Stomach smooth muscle (tissue), 2 donors: ENCODE measurements around the gene RIT2.

Experiments used
- H3K27ac ChIP-seq: one replicate; pipeline ENCODE4 v1.7.0; 2013; ENCODE audit warnings: mild to moderate bottlenecking, low read length, inconsistent platforms
- H3K27me3 ChIP-seq, 2 donors: one replicate each; pipeline ENCODE4 v1.7.0; 2013; ENCODE audit warnings: low read length in 2 of 2; ENCODE audit not compliant: insufficient read depth in 2 of 2, control insufficient read depth in 1 of 2
- H3K36me3 ChIP-seq, 2 donors: one replicate each; pipeline ENCODE4 v1.7.0; 2013; ENCODE audit warnings: low read length in 2 of 2; ENCODE audit not compliant: control insufficient read depth in 2 of 2, insufficient read depth in 2 of 2
- H3K4me1 ChIP-seq: one replicate; pipeline ENCODE4 v1.7.0; 2013; ENCODE audit warnings: low read length; ENCODE audit not compliant: control insufficient read depth, insufficient read depth
- H3K4me3 ChIP-seq, 2 donors: one replicate each; pipeline ENCODE4 v1.7.0; 2013; ENCODE audit warnings: low read length in 2 of 2
- H3K9ac ChIP-seq, 2 donors: one replicate each; pipeline ENCODE4 v1.7.0; 2013; ENCODE audit warnings: low read length in 2 of 2, mild to moderate bottlenecking in 1 of 2
- H3K9me3 ChIP-seq, 2 donors: one replicate each; pipeline ENCODE4 v1.7.0; 2013; ENCODE audit warnings: low read length in 2 of 2; ENCODE audit not compliant: control insufficient read depth in 2 of 2
- donor health status: healthy.
- donor health status: Pancreatic carcinoma.

RIT2 gene

DNA sequence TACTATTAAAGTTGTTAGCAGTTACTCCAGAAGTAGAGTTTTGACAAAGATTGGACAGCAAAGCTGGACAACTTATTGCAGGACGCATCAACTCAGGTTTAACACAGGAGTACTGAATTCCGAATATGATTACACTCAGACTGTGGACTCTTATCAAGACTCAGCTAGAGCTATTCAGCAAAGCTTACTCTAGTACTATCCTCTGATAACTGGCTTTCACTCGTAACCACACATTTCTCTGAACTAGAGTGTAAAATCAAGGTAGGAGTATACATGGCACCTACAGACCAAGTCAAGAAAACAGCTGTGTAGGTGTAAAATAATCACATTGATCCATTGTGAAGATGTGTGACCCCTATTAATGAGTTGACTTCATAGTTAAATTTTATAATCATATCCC is 154.2 kb downstream of the RIT2 start:
- no peaks in the 10 kb centered on the region for H3K9me3 ChIP-seq
- H3K4me1 ChIP-seq = no peaks in the 10 kb centered on the region
- no peak overlapping the region for H3K27ac ChIP-seq
- no peak overlapping the region for H3K4me3 ChIP-seq
- H3K36me3 ChIP-seq = no peaks in the 10 kb centered on the region
- no peak overlapping the region for H3K9ac ChIP-seq
- H3K27me3 ChIP-seq = no peaks in the 10 kb centered on the region

DNA sequence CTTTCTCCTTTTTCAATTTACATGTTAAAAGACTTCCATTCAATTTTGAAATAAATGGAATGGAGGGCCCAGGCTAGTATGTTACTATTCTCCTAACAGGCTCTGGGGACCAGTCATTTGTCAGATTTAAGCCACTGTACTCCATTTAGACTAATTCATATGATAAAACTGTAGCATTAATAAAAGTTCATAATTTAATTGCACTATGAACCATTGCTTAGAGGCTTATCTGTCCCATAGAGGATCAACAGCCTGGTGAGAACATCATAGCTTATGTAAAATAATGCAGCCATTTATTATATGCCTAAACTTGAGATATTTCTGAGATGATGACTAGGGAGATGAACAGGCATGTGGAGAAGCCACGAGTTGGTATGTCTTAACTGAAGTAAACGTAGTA is 156.0 kb downstream of the RIT2 start:
- Histone ChIP-seq H3K27me3 (no peaks in the 10 kb centered on the region), H3K9ac (no peak overlapping the region), H3K36me3 (no peaks in the 10 kb centered on the region), H3K27ac (no peak overlapping the region), H3K4me3 (no peak overlapping the region), H3K4me1 (no peaks in the 10 kb centered on the region), H3K9me3 (no peaks in the 10 kb centered on the region)

DNA sequence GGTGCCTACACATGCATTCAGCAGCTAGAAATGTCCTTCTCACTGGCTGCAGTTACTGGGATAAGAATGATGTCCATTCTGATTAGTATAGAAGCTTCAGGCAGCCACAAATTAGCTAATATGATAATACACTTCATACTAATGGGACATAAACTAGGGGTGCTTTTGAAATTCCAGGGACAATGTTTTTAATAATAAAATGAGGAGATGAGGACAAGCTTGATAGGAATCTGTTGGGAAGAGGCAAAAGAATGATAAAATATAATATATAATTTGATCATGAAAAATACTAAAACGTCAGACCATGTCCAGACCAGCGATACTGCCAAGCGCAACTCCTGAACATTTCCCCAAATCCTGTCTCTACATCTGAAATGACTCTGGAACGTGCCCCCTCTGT is 157.1 kb downstream of the RIT2 start:
- Histone ChIP-seq H3K9me3 (no peaks in the 10 kb centered on the region), H3K4me1 (no peaks in the 10 kb centered on the region), H3K36me3 (no peaks in the 10 kb centered on the region), H3K4me3 (no peak overlapping the region), H3K9ac (no peak overlapping the region), H3K27me3 (no peaks in the 10 kb centered on the region), H3K27ac (no peak overlapping the region)

DNA sequence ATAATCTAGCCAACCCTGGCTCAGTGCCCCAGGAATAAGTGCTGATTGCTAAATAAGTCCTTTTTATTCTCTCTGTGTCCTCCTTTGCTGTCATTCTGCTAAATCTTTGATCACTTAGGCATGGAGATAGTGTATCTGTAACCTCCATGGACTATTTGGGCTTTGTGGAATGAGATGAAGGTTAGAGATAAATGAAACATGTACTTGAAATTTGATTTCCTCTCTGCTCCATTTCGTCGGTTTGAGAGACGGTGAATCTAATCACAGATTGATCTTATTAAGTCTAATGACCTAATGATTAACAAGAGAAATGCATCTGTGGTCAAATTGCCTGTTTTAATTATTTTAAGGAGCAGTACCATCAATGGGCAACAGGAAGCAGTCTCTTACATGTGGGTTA is 159.2 kb downstream of the RIT2 start:
- no peaks in the 10 kb centered on the region for H3K36me3 ChIP-seq
- H3K4me1 ChIP-seq = no peaks in the 10 kb centered on the region
- no peaks in the 10 kb centered on the region for H3K9me3 ChIP-seq
- no peak overlapping the region for H3K27ac ChIP-seq
- no peaks in the 10 kb centered on the region for H3K27me3 ChIP-seq
- H3K9ac ChIP-seq = no peak overlapping the region
- no peak overlapping the region for H3K4me3 ChIP-seq

DNA sequence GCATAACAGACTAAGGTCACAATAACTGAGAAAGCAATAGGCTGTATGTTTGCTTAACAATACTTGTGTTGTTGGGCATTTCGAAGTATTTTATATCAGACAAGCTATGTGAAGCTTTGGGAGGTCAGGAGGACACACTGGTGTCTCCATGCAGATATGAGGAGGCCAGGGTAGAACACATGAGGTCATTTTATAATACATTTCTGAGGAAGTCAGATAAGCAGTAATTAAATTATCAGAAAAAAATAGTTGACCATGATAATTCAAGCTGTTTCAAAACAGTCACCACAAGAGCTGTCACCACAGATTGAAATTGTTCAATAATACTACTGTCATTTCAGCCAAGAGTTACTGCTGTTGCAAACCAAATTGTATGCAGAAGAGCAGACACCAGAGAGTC is 160.6 kb downstream of the RIT2 start:
- H3K27ac ChIP-seq = no peak overlapping the region
- H3K9ac ChIP-seq = no peak overlapping the region
- no peaks in the 10 kb centered on the region for H3K9me3 ChIP-seq
- H3K36me3 ChIP-seq = no peaks in the 10 kb centered on the region
- H3K4me1 ChIP-seq = no peaks in the 10 kb centered on the region
- H3K27me3 ChIP-seq = no peaks in the 10 kb centered on the region
- no peak overlapping the region for H3K4me3 ChIP-seq

DNA sequence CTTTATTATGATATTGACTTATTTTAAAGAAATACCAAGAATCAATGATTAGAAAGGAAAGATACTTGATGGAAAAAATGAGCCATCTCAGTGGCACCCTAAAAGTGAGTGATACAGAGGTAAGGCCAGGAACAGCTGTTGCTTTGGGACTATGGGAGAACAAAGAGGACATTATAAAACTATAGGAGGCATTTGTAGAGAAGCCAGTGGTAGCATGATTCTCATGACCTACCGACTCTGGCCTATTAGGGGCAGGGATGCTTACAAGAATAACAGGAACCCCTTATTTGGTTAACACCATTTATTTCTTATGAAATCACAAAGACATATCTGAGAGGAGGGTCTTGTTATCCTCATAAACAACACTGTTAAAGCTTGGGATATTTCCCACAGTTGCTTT is 162.2 kb downstream of the RIT2 start:
- Histone ChIP-seq H3K27ac (no peak overlapping the region), H3K27me3 (no peaks in the 10 kb centered on the region), H3K9me3 (no peaks in the 10 kb centered on the region), H3K36me3 (no peaks in the 10 kb centered on the region), H3K9ac (no peak overlapping the region), H3K4me1 (no peaks in the 10 kb centered on the region), H3K4me3 (no peak overlapping the region)

DNA sequence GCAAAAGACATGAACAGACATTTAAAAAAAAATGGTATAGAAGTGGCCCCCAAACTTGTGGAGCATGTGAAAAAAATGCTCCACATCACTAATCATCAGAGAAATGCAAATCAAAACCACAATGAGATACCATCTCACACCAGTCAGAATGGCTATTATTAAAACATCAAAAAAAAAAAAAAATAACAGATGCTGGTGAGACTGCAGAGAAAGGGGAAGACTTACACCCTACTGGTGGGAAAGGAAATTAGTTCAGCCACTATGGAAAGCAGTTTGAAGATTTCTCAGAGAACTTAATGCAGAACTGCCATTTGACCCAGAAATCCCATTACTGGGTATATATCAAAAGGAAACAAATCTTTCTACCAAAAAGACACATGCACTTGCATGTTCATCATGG is 164.8 kb downstream of the RIT2 start:
- Histone ChIP-seq H3K9ac (no peak overlapping the region), H3K4me1 (no peaks in the 10 kb centered on the region), H3K27ac (no peak overlapping the region), H3K9me3 (no peaks in the 10 kb centered on the region), H3K4me3 (no peak overlapping the region), H3K27me3 (no peaks in the 10 kb centered on the region), H3K36me3 (no peaks in the 10 kb centered on the region)

DNA sequence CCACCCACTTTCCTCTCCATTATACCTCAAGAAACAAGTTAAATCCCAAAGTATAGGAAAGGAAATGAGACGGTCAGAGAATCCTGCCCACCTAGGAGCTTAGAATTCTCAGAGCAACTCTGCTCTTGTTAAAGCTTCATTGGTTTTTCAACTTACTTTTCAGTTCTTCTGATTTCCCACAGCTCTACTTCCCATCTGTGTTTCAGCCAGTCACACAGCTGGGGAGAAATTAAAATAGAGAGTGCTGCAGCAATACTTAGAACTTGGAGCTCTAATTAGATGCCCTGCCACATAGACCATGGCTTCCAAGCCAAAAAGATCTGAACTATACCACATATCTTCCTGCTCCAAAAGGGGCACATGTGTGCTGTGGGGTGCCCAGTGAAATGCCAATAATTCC is 166.7 kb downstream of the RIT2 start:
- no peaks in the 10 kb centered on the region for H3K4me1 ChIP-seq
- H3K4me3 ChIP-seq = no peak overlapping the region
- no peaks in the 10 kb centered on the region for H3K36me3 ChIP-seq
- H3K9me3 ChIP-seq = no peaks in the 10 kb centered on the region
- H3K27me3 ChIP-seq = no peaks in the 10 kb centered on the region
- H3K9ac ChIP-seq = no peak overlapping the region
- H3K27ac ChIP-seq = no peak overlapping the region

DNA sequence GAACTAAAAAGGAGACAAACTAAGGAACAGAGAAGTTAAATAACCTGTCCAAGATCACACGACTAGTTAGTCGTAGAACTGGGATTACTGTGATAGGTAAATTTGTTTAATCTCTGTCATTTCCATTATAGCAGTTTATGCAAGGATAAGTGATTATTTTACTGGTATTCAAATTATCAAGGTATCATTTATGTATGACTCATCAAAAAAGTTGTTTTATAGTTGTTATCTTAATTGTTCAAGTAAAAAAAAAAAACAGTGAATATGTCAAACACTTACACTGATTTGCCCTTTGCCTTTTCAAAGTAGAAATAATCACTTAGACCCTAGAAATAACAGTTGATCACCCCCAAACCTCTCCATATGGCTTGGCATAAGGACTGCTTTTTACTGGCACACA is 173.6 kb downstream of the RIT2 start:
- Histone ChIP-seq H3K9ac (no peak overlapping the region), H3K27me3 (no peaks in the 10 kb centered on the region), H3K4me1 (no peaks in the 10 kb centered on the region), H3K27ac (no peak overlapping the region), H3K36me3 (no peaks in the 10 kb centered on the region), H3K9me3 (no peaks in the 10 kb centered on the region), H3K4me3 (no peak overlapping the region)

DNA sequence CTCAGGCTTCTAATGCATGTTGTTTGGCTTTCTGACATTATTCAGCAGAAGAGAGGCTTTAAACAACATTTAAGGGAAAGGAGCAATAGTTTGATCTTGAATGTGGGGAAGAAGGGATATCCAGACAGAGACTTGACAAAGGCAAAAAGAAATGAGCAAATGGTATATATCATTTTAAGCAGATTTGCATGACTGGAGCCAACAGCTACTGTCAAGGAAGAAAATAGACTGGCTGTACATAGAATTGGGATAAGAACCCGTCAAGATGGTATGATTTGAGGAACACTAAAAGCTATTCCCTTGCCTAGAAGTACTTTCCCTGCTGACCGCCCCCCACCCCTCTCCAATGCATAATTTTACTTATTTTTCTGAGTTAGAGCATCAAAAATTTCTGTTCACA is 174.5 kb downstream of the RIT2 start:
- Histone ChIP-seq H3K27me3 (no peaks in the 10 kb centered on the region), H3K36me3 (no peaks in the 10 kb centered on the region), H3K9ac (no peak overlapping the region), H3K27ac (no peak overlapping the region), H3K4me3 (no peak overlapping the region), H3K4me1 (no peaks in the 10 kb centered on the region), H3K9me3 (no peaks in the 10 kb centered on the region)

DNA sequence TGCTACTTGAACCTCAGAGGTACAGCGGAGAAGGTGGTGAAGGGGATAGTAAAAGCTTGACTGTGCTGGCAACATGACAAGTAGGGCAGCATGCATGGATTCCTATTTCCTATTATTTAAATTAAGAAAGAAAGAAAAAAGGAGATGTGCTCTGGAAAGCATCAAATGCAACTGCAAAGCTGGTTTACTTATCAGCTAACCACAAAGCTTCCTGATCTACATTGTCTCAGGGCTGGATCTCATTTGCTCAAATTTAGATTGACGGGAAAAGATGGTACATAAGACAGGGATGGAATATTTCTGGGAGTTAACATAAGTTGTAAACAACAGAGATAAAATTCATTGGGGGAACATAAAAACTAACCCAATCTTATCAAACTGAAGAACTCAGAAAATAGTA is 178.0 kb downstream of the RIT2 start:
- no peaks in the 10 kb centered on the region for H3K36me3 ChIP-seq
- no peaks in the 10 kb centered on the region for H3K27me3 ChIP-seq
- no peaks in the 10 kb centered on the region for H3K9me3 ChIP-seq
- H3K27ac ChIP-seq = no peak overlapping the region
- no peak overlapping the region for H3K9ac ChIP-seq
- H3K4me3 ChIP-seq = no peak overlapping the region
- H3K4me1 ChIP-seq = no peaks in the 10 kb centered on the region

DNA sequence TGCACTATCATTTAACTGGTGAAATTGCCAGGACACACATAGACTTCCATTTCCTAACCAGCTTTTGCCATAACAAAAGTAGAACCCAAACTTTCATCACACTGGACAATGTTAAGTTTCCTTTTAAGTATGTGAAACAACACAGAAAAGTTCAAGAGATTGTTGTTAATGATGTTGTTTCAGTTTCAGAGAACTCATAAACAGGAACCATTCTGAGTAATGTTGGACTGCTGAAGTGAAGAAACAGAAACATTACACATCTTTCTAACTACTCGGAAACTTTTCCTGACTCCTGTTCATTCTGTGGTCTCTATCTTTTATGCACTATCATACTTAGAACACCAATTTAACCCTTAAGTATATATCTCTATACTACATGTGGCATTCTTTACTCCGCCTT is 179.2 kb downstream of the RIT2 start:
- H3K27me3 ChIP-seq = no peaks in the 10 kb centered on the region

More for the DNA sequence above, 179.2 kb downstream of the RIT2 start:
- H3K27ac ChIP-seq = no peak overlapping the region
- no peaks in the 10 kb centered on the region for H3K36me3 ChIP-seq
- H3K4me3 ChIP-seq = no peak overlapping the region
- no peaks in the 10 kb centered on the region for H3K4me1 ChIP-seq
- no peak overlapping the region for H3K9ac ChIP-seq
- H3K9me3 ChIP-seq = no peaks in the 10 kb centered on the region
